Hepatocyte (in vitro differentiated cells): ENCODE results near the gene TAS2R41.

ENCODE experiments used
- CTCF ChIP-seq: fragments of 200-600 bp; sonication (generic); IDR thresholded peaks from 2 replicates; pipeline ENCODE4 v1.5.1; 2016; ENCODE audit warnings: antibody characterized with exemption, mild to moderate bottlenecking; ENCODE audit not compliant: poor library complexity
- EZH2 ChIP-seq: fragments of 200-600 bp; sonication (generic); IDR thresholded peaks from 2 replicates; pipeline ENCODE4 v1.6.1; 2016; ENCODE audit warnings: antibody characterized with exemption, mild to moderate bottlenecking, borderline replicate concordance
- EZH2phosphoT487 ChIP-seq: fragments of 200-600 bp; sonication (generic); IDR thresholded peaks from one replicate; pipeline ENCODE4 v1.6.1; 2018; ENCODE audit warnings: antibody characterized with exemption, mild to moderate bottlenecking, low read depth, moderate library complexity; ENCODE audit not compliant: unreplicated experiment, severe bottlenecking

- TF ChIP-seq CTCF (no peak), EZH2 (no peak), EZH2phosphoT487 (no peak)
These were observed 26.6 kb upstream of the TAS2R41 start for GRCh38 chr7:143451122-143451521.
